ENCODE measurements around the gene PEX11A.

DNA sequence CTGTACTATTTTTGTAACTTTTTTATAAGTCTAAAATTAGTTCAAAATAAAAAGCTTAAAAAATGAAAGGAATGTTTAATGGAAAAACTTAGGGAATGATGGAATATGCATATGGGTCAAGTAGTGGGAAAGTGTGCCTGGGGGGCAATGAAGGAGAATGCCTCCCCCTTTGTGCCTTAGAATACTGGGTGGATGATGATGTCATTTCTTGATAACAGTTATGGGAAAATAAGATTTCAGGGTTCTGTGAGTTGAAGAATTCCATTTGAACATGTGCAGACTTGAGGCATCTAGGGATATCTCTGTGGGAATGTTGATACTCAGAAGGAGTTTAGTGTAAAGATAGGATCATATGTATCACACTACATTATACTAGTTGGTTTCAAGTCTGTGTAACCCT lies 13.9 kb upstream of the PEX11A start:
- TF ChIP-seq, protein P1, sequence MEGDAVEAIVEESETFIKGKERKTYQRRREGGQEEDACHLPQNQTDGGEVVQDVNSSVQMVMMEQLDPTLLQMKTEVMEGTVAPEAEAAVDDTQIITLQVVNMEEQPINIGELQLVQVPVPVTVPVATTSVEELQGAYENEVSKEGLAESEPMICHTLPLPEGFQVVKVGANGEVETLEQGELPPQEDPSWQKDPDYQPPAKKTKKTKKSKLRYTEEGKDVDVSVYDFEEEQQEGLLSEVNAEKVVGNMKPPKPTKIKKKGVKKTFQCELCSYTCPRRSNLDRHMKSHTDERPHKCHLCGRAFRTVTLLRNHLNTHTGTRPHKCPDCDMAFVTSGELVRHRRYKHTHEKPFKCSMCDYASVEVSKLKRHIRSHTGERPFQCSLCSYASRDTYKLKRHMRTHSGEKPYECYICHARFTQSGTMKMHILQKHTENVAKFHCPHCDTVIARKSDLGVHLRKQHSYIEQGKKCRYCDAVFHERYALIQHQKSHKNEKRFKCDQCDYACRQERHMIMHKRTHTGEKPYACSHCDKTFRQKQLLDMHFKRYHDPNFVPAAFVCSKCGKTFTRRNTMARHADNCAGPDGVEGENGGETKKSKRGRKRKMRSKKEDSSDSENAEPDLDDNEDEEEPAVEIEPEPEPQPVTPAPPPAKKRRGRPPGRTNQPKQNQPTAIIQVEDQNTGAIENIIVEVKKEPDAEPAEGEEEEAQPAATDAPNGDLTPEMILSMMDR (IDR thresholded peaks at IDR 0.05), result no peak
- TF ChIP-seq POLR2A (IDR thresholded peaks at IDR 0.05) (no peak), EP300 (IDR thresholded peaks at IDR 0.05) (no peak)
